Endometrium (tissue), 2 donors: ENCODE measurements around the gene ASIC5.
"Not testable (repeated sequence)": the region's sequence is repeated elsewhere in the genome, so short reads cannot be mapped to it uniquely, and the experiment has no call there.

Experiments used
- FAIRE-seq: peaks from 2 replicates; lab custom pipeline; 2012; peaks lifted over from hg19 to GRCh38; lab: Jason Lieb, UNC
- donor health status: control.
- donor health status: control.

ASIC5 gene

GRCh38 chr4:155799794-155800123 lies 66.3 kb downstream of the ASIC5 start:
- no peak for FAIRE-seq

GRCh38 chr4:155799116-155799793 lies 66.8 kb downstream of the ASIC5 start:
- FAIRE-seq: no peak

GRCh38 chr4:155797581-155797980 lies 68.5 kb downstream of the ASIC5 start:
- not testable (repeated sequence) for FAIRE-seq

- FAIRE-seq: no peak
Measured at GRCh38 chr4:155795991-155796390, 70.1 kb downstream of the ASIC5 start.

- FAIRE-seq: peak; percentile 31
Measured at GRCh38 chr4:155794589-155795236, 71.4 kb downstream of the ASIC5 start.

GRCh38 chr4:155789982-155790381 lies 76.1 kb downstream of the ASIC5 start:
- no peak for FAIRE-seq

- no peak for FAIRE-seq
Measured at GRCh38 chr4:155789391-155789790, 76.7 kb downstream of the ASIC5 start.

GRCh38 chr4:155787113-155787710 lies 78.9 kb downstream of the ASIC5 start:
- peak; percentile 55 for FAIRE-seq

GRCh38 chr4:155785828-155786227 lies 80.2 kb downstream of the ASIC5 start:
- no peak for FAIRE-seq

- no peak for FAIRE-seq
Measured at GRCh38 chr4:155784637-155785036, 81.4 kb downstream of the ASIC5 start.

GRCh38 chr4:155781249-155781831 lies 84.7 kb downstream of the ASIC5 start:
- FAIRE-seq: peak; percentile 90

GRCh38 chr4:155780775-155781174 lies 85.3 kb downstream of the ASIC5 start:
- no peak for FAIRE-seq
